DMS 273 (cell line): Measurements from ENCODE around the gene PPIF.

Experiments used
- DNase-seq: peaks from one replicate; lab custom pipeline; 2025; ENCODE audit not compliant: unreplicated experiment; lab: John Stamatoyannopoulos, UW

PPIF gene

DNA sequence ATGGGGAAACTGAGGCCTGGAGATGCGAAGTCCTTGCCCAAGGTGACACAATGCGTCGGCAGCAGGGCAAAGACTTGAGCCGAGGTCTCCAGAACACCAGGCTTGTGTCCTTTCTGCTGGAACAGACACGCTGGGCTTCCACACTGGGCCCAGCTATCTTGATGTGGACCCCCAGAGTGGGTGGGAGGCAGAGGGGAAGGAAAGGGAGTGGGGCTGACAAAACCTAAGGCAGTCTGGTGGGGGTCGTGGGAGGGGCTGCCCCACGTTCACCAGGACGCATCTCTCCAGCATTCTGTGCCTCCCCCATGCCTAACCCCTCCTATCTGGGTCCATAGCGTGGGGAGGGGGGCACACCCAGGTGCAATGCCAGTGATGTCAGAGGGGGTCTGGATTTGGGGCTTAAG lies 38.1 kb downstream of the PPIF start:
- DNase-seq: no peak

DNA sequence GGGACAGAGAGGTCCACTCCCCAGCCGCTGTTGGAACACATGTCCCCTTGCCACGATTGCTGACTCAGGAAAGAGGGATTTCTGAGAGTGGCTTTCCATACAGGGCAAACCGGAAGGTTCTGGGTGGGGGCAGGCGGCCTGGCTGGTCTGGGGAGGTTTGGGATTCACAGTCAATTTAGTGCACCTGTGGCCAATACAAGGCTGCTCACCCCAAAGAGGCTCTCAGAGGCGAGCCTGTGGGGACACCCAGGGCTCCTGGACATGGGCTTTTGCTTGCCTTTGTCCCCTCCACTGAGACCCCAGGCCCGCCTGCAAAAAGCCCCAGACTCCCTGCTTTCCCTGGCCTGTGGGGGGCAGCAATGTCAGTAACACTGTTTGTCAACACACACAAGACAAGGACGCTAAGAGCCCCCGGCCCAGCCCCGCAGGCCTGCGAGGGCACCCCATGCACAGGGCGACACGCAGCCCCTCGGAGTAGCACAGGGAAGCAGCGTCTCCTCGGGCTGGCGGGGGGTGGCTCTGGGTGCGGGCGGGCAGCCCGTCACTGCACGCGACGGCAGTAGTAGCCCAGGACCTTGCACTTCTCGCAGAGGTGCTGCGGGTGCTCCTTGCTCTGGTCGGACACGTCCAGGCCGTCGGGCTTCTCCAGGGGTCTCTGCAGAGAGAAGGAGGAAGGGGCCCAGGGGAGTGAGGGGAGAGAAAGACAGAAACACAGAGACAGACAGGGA lies 38.7 kb downstream of the PPIF start:
- no peak for DNase-seq

DNA sequence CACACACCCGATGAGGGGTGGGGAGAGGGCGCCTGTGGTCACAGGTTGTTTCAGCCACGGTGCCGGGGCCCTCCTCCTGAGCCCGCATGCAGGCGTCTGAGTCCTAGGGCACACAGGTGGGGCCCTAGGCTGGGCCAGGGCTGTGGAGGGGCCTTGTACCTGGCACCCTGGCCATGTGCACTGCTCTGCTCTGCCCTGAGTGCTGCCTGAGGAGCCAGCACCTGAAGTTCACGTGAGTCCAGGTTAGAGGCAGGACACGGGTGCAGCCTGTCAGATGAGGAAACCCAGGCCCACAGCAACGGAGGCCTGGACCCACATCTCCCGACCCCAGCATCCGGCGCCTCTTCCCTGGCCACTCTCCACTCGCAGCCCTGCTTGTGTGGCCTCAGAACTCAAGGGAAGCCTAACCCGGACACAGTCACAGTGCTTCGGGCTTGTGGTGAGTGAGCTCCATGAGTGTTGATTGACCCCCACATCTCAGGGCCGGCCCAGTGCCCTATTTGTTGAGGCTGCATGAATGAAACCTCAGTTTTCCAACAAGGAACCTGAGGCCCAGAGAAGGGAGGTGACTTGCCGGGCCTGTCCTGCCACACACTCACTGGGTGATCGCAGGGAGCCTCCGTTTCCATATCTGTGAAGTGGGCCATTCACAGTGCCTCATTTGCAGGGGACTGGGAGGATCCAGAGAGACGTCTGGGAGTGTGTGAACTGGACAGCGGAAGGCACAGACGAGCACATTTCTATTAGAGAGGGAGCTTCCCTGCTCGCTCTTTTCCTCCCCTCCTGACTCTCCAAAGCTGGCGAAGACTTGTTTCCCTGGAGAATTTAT lies 39.6 kb downstream of the PPIF start:
- DNase-seq: no peak

DNA sequence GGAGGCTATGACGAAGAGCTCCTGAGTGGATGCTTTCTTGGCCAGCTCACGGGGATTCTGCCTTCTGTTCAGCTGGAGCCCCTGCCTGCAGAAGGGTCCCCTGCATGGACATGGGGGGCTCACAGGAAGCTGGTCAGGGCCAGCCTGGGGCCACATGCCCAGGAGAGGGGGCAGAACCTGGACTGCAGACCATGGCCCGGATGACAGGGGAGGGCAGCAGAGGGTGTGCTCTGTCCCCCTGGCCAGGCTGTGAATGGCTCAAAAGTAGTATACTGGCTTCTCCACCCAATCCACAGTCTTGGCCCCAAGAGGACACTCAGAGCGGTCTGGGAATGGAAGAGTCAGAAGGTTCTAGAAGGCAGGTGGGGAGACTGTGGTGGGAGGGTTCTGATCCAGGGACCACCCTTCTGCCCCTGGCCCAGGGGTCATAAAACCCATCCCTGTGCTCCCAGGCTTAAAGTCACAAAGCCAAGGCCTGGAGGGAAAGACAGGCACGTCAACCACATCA lies 40.3 kb downstream of the PPIF start:
- no peak for DNase-seq

DNA sequence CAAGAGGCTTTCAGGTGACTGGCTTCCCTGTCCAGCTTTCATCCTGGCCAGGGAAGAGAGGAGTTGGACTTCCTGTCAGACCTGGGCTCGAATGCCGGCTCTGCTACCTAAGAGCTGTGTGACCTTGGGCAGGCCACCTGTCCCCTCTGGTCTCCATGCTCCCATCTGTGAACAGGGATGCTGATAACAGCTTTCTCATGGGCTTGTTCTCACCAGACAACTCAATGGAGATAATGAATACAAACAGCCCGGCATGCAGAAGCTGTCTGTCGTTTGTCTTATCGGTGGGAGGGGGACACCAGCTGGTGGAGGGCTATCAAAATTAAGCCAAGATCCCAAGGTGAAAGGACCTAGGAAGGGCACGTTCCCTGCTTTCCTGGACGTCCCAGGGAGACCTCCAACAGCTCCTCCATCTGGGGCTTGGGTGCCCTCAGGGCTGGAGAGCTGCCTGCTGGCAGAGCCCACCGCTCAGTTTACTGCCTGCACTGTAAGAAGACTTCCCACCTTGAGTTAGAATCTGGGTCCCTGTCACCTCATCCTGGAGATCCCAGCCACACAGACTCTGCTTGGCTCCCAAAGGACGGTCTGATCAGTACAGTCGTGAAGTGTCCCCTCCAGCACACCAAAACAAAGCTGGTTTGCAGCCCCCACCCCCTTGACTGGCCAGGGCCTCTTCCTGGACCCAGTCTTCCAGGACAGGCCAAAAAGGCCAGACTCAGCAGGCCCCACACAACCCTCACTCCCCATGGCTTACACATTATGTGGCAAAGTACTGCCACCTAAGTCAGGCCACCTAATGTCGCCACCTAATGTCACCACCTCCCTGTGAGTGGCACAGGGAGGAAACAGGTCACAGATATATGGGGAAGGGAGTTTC lies 40.9 kb downstream of the PPIF start:
- DNase-seq: no peak

DNA sequence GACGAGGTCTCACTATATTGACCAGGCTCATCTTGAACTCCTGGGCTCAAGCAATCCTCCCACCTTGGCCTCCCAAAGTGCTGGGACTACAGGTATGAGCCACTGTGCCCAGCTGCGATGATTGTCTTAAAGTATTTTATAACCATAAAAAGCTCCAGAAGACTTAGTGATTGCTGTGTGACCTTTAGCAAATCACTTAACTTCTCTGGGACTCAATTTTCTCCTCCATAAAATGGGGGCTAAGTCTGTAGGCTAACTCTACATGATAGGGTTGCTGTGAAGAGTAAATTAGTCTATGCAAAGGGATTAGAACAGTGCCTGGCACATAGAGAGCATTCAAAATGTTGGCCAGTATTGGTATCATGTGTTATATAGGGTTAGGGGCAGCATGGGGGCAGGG lies 42.8 kb downstream of the PPIF start:
- no peak for DNase-seq

DNA sequence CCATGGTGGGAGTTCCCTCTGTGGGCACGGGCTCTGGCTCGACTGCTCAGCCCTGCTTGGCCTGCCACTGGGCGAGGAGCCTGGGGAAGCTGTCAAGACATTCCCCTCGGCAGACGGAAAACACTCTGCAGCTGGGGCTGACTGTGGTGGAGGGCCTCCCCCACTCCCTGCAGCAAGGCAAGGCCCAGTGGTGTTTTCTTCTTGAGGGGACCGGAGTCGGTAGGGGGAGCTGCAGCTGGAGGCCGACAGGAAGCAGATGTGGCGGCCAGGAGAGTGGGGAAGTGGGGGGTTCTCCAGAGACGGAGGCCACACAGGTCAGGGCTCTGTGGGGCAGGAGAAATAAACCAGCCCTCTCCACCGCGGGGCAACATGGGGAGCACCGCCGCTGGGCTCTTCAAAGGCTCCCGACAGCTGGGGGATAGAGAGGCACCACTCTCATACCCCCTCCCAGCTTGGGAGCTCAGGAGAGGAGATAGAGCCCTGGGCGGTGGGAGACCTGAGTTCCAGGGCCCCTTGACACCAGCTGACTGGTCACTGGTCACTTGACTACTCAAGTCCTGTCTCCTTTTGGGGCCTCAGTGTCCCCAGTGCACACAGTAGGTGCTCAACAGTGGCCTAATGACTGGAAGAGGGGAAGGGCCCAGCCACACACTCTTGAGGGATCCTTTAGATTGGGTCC lies 43.4 kb downstream of the PPIF start:
- DNase-seq: no peak

DNA sequence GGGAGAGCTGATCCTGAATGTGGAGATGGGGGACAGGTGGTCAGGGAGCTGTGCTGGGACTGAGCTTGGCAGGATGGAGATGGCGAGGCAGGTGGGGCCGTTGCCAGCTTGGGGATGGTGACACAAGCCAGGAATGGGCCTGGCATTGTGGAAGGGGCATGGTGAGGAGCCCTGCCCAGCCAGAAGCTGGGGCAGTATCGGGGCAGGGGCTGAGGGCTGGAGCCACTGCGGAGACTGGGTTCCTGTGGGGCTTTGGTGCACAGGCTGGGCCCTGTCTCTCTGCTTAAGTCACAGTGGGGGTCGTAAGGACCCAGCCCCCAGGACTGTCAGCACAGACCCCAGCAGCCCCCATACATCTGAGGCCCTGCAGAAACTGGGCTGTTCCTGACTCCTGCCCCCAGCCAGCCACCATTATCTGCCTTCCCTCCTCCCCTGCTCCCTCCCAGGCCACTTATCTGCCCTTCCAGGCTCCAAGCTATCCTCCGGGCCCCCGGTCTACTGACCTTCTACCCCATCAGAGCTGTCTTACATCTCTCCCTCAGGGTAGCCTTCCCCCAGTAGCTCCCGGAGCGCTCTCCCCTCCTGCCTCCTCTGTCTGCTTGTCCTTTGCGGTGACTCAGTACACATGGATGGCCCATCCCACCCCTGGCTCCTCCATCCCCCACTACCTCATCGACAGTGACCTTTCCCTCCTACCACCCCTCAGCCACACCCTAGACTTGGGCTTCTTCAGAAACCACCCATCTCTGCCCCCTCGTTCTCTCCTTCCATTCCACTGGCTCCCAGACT lies 44.2 kb downstream of the PPIF start:
- no peak for DNase-seq

DNA sequence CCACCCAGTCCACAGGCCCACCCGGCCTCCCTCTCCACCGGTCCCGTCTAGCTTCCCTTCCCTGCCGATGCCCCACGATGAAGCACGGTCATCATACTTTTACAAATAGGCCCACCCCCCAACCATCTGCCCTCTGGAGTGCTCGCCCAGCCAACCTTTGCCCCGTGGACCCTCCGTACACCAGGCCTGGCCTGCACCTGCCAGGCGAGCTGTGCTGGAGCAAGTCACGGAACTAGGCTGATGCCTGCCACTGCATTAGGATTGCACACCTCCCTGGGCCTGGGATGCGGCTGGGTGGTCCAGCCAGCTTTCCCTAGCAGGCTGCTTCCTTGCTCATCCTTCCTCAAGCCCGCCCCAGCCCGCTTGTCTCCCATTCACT lies 44.7 kb downstream of the PPIF start:
- DNase-seq: no peak

DNA sequence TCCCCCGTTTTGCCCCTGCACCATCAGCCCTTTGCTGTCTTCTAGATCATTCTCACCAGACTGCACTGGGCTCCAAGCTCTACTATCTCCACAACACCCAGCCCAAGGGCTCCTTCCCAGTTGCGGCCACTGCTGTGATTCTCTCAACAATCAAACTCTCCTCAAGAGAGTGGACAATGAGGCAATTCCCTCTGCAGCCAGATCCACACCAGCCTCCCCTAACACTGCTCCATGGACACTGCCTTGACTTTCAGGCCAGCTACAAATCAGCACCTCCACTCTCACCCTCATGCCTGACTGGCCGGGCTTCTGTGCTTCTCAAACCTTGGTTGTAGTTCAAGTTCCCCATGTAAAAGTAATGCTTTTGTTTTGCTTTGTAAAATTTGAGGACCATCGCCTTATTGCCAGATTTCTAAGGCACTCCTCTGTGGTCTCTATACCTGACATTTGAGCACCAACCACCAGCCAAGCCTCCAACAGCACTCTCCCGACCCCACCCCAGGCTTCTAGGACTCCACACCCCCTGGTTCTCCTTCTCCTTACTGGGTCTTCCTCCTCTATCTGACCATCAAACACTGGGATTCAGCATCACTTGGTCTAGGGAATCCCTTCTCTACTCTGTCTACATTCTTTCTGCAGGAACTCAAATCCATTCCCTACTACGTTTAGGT lies 45.4 kb downstream of the PPIF start:
- DNase-seq: no peak

DNA sequence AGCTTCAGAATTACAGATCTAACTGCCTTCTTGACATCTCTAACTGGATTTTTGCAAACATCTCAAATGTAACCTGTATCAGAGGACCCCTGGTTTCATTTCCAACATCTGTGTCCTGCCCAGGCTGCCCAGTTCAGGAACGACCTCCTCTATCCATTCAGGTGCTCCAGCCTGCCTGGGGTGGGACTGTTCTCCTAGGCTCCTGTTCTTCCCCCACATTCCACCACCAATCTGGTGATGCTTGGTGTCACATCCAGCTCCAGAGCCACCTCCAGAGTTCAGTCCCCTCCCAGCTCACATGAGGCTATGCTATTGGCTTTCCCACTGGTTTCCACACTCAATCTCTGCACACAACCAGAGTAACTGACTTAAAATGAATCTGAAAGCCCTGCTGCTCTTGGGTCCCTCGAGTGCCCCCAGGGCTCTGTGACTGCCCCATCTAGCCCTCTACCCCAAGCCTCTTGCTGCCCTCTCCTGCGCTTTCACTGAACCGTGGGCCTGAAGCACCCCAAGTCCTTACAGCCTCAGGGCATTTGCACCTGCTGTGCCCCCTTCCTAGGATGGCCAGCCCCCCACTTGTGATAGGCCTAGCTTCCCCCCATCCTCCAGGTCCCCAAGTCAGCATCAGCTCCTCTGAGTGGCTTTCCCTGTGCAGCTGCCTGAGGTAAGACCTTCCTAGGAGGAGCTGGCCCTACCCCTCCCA lies 46.1 kb downstream of the PPIF start:
- DNase-seq: no peak

DNA sequence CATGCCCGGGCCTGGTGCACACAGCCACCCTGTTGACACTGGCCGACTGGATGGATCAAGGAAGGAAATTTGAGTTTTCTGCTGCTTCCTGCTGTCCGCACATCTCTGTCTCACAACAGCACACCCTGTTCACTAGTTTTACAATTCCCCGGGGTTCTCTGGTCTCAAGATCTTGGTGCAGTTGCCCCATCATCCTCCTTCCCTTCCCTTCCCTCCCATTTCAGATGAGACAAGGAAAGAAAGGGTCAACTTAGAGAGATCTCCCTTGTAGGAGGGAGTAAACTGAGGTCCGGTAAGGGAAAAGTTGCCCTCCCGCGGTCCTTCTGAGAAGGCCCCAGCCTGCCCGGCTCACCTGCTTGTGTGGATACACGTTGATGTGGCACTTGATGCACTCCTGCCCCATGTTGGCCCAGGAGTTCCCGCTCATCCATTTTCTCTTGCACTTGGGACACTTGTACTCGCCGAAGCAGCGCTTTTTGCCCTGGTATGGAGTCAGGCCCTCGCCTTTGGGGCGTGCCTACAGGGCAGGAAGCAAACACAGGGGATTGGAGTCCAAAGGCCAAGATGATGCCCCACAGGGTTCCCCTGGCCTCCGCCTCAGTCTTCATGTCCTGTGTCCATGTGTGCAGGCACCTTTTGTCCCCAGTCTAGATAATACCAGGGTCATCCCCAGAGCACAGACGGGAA lies 46.8 kb downstream of the PPIF start:
- DNase-seq: no peak

DNA sequence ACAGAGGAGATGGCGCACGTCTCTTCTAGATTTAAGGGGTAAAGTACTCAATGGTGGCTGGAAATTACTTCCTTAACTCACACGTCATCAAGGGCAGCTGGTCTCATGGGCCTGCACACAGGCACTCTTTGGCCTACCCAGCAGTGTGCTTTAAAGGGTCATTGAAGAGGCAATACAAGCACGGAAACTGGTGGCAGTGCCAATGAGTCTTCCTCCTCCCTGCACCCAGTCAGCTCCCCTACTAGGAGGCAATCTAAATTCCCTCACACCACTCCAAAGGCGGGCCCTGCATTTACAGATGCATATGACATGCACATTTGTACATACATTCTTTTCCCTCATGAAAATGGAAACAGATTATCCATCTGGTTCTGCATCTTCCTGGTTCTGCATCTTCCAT lies 47.4 kb downstream of the PPIF start:
- DNase-seq: no peak

DNA sequence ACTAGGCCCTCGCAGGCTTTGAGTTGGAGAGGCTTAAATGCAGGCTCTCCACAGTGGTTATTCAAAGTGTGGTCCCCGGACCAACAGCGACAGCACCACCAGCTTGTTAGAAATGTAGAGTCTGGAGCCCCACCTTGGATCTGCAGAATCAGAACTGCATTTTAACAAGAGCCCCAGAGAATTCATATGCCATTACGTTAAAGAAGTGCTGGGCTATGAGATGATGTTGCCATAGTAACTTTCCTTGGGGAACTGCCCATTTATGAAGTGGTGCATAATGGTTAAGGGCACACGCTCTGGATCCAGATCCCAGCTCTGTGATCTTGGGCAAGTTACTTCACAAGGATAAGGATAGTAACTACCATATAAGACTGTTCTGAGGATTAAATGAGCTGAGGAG lies 49.3 kb downstream of the PPIF start:
- no peak for DNase-seq

DNA sequence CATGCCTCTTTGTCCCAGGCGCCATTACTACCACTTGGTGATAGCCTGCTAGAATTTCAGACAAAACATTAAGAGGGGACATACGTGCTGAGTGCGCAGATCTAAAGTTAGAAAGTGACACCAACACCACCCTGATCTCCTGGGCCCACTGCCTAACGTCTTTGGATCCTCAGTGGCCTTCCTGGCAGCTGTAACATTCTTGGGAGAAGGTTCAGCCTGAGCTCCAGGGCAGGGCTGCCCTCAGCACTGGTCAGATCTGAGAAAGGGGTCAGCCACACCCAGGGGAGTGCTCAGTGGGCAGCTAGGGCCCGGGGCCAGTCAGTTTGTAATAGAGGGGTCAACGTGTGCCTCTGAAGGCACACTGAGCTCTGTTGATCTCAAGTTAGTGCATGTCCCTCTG lies 49.8 kb downstream of the PPIF start:
- DNase-seq: no peak

DNA sequence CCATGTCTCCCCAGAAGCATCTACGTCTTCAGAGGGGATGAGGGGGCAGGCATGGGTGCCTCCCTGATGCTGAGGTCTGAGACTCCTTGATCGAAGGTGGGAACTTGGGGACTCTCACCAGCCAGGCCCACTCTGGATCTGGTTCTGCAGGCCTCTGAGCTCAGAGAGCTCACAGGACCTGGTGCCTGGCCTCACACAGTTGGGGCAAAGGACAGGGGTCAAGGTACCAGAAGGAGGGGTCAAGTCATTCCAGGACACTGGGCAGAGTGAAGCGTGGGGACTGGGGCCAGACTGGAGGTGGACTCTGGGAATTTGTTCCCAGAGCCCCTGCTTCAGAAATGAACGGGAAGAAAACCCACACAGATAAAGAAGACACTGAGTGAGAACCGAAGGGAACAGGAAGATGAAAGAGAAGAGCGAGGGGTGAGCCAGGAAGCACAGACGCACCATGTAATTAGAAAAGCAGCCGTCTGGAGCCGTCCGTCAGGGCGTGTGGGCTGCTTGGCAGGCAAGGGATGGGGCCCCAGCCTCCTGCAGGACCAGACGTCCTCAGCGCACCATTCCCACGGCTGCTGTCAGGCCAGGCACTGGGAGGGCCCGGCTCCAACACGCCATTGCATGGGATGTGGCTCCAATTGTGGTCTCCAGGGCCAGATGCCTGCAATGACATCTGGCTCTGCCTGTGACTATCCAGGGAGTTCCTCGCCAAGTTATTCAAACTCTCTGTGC lies 50.5 kb downstream of the PPIF start:
- DNase-seq: peak; percentile 47

DNA sequence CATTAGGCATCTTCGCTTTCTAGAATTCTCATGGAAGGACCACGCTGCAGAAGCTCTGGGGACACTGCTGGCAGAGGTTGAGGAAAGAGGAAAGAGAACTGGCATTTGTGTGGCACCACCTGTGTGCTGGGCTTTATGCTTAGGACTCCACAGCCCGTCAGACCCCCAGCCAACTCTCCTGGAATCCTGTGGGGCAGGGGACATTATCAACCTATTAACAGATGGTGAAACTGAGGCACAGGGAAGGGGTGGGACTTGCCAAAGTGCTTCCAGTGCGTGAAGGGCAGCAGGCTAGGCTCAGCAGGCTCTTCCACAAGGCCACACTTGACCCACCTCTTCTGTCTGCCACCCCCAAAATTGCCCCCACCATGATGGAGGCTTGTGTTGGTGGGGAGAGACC lies 51.4 kb downstream of the PPIF start:
- DNase-seq: no peak
